ENCODE data around the gene CFAP61. TPM values are rescaled to one million over a fixed set of nuclear protein-coding genes. Genes with fewer than 3 reads are reported as not detected.
"Not testable (repeated sequence)": the region's sequence is repeated elsewhere in the genome, so short reads cannot be mapped to it uniquely, and the experiment has no call there.

CFAP61 gene
- 2.8 TPM for polyA plus RNA-seq (ENCODE audit: insufficient read length)
- long read RNA-seq, donor 1 = 0 reads
- long read RNA-seq, donor 2 = 0 reads
- long read RNA-seq, donor 3 = 0 reads
- long read RNA-seq, donor 4 = 0 reads
- long read RNA-seq, donor 5 = 0 reads
- long read RNA-seq, donor 6 = 0 reads
- long read RNA-seq, donor 7 = 0 reads
- long read RNA-seq, donor 8 = 0 reads

GRCh38 chr20:20052074-20052970 lies at the start of gene CFAP61, which contains the start of gene CRNKL1:
Gene CFAP61, plus strand, starts transcription at chr20:20052532. Its CDS starts 4,122 bp downstream, at chr20:20056654.
Gene CRNKL1, minus strand, starts transcription at chr20:20052466. Its CDS starts 124 bp downstream, at chr20:20052342.
- DNase-seq = peak; percentile 96

DNA sequence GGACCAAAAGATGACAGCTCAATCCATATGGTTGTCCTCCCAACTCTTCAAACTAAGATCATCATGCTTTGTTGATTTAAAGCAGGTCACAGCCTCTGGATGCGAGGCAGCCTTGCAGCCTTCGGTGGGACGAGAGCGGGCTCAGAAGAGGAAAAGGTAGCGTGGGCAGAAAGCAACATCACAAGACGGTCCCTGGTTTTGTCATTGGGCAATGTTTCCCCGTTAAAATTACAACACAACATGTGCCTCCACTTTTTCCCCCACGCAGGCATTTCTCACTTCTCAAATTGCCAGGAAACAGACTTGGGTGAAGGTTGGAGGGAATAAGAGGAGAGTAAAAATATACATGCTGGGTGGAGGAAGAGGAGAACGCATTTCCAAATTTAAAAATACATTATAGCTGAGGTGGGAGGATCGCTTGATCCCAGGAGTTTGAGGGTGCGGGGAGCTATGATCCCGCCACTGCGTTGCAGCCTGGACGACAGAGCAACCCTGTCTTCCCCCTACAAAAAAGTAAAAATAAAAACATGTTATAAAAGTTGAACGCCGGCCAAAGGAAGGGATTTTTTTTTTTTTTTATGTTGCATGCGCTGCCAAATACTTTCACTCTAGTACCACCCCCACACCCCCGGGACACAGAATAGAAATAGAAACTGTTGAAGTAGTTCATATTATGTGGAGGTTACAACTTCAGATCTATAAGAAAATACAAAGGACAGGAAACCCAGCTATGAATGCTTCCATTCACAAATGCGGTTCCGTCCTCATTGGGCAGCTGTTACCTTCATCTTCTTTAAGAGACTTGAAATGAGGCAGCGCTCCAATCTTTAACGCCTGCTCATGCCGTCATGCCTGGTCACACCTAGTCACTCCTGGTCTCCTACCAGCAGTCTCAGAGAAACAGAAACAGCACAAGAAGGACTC lies 49.0 kb upstream of the CFAP61 start:
- DNase-seq = no peak

DNA sequence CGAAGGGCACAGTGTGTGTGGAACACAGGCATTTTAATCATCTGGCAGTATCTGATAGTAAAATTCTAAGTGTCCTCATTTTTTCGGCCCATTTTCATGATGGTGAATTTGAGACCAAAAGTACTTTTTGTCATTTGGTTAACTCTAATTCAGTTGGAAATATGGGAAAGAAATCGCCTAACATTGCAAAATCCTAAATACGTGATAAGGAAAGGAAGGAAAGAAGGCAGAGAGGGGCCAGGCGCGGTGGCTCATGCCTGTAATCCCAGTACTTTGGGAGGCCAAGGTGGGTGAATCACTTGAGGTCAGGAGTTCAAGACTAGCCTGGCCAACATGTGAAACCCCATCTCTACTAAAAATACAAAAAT lies 48.4 kb upstream of the CFAP61 start:
- DNase-seq = not testable (repeated sequence)

- DNase-seq = no peak
Observed at GRCh38 chr20:20005342-20005741, 47.0 kb upstream of the CFAP61 start.

- DNase-seq = no peak
Observed at GRCh38 chr20:20009784-20010253, 42.5 kb upstream of the CFAP61 start.

- DNase-seq = peak; percentile 67
Observed at GRCh38 chr20:20010639-20011500, 41.5 kb upstream of the CFAP61 start.

- no peak for DNase-seq
Observed at GRCh38 chr20:20012541-20012940, 39.8 kb upstream of the CFAP61 start.

GRCh38 chr20:20014659-20015058 lies 37.7 kb upstream of the CFAP61 start:
- no peak for DNase-seq

DNA sequence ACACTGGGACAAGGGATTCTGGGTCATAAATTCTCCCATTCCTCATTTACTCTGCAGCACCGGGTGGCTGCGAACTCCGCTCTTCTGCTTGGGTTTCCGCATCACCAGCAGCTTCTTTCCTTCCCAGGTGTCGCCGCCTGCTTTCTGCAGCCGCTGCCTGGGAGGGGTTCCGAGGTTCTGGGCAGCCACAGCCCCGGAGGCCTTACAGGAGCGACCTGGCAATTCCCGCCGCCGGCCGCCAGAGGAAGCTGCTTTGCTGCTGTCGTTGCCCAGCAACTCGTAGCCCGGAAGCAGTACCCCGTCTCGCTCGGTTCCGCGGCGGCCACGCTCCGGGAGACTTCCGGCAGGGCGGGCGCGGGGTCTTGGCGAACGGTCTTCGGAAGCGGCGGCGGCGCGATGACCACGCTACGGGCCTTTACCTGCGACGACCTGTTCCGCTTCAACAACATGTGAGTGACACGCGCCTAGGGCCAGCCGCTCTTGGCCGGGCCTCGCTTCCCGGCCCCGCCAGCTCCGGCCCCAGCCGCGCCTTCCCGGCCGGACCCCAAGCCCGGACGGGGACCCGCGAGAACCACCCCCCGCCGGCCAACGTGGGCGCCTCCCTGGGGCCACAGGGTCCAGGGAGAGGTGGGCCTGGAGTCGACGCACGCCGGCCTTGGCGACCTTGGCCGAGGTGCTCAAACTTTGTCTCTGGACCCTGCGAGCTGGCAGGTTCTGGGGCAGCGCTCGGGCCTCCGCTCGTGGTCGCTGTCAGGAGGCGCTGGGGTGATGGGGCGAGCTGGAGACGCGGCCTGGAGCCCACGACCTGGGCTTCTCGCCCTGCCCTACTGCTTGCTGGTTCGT lies 35.1 kb upstream of the CFAP61 start, which contains the start of gene NAA20:
NAA20 (plus strand) TSS at position 362 of the 843 bp plus-strand sequence; CDS start at position 397, 35 bp downstream.
- peak; percentile 89 for DNase-seq

- DNase-seq = no peak
Observed at GRCh38 chr20:20017844-20018185, 34.5 kb upstream of the CFAP61 start.

- DNase-seq = no peak
Observed at GRCh38 chr20:20018366-20018765, 34.0 kb upstream of the CFAP61 start.

DNA sequence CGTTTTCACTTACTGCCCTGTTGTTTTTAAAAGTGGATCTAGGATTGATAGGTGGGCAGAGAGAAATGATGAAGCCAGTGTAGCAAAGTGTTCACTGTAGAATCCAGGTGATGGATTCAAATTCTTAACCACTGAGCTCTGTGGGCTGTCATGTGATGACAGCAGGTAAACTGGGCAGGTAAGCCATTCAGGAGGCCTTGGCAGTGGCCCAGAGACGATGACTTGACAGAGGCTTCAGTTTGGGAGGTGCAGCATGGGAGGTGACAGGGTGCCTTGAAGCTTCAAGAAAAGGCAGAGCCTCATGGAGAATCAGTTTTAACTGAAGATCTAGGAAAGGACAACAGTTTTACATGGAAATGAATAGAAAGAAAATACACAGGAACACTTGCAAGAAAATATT lies 33.2 kb upstream of the CFAP61 start:
- DNase-seq = no peak

DNA sequence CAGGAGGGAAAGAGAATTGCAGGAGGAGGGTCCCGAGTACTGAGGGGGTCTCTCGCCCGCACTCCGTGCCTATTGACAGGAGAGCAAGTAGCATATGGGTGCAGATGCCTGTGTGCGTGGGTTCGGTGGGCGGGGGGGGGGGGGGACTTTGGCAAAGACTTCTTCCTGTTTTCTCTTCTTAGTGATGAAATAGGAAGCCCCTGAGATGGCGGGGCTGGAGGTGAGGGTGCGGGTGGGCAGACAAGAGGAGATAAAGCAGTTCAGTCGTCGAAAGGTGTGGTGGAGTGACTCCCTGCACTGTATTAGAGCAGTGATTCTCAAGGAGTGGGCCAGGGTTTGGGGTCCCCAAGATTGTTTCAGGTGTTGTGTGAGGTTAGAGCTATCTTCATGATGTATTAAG lies 31.4 kb upstream of the CFAP61 start:
- DNase-seq = no peak

- no peak for DNase-seq
Observed at GRCh38 chr20:20021835-20022234, 30.5 kb upstream of the CFAP61 start.

- DNase-seq = no peak
Observed at GRCh38 chr20:20022498-20022897, 29.8 kb upstream of the CFAP61 start.

- DNase-seq = no peak
Observed at GRCh38 chr20:20023395-20023794, 28.9 kb upstream of the CFAP61 start.

DNA sequence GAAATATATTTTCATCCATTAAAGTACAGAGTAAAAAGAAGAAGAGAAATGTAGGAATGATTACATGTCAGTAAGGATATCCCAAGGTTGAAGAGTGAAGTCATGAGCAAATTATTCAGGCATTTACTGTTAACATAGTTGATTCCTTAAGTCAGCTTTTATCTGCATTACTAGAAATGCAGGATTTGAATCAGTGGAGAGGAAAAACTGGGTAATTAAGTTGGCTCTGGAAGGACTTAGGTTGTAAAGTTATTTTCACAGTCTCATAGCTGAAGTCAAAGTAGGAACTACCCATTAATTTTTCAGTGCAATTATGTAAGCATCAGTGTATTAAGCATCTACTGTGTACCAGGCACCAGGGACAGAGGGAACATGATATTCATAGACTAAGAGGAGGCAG lies 27.4 kb upstream of the CFAP61 start:
- no peak for DNase-seq

DNA sequence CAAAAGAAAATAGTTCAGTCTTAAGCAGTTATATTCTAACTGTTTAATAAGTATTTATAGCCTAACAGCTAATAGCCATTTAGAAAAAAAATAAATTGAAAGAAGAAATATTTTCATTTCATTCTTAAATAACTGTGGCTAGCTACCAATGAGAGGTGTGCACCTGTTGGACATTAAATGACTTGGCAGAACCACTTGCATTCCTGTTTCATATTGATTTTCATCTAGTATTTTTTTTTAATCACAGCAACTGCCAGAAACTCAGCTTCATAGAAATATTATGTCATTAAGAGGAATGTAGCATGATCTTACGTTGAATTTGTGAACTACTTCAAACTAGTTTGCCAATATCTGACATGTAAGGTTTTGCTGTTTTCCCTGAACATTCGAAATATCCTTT lies 25.0 kb upstream of the CFAP61 start:
- no peak for DNase-seq

DNA sequence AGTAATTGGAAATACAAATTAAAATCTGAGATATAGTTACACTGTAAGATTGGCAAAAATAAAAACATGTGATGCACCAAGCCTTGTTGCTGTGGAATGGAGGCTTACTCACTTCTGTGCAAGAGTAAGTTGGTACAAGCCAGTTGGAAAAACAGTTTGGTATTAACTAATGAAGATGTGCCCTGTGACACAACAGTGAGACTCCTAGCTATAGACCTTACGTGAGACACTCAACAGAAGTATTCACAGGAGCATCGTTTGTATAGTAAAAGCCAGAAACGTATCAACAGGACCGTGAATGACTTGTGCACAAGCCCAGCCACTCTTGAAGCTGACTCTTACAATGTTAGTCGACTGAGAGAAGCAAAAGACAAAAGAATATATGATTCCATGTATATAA lies 20.5 kb upstream of the CFAP61 start:
- no peak for DNase-seq

GRCh38 chr20:20034486-20034885 lies 17.8 kb upstream of the CFAP61 start:
- DNase-seq = no peak
